ENCODE measurements around the gene F10.

Gene F10

GRCh38 chr13:113187263-113187669 is 64.7 kb downstream of the F10 start:
- no peak overlapping the region for H3K27ac ChIP-seq
- no peak overlapping the region for H3K4me3 ChIP-seq
- peaks cover 98% of the 10 kb centered on the region for H3K36me3 ChIP-seq
- no peaks in the 10 kb centered on the region for H3K27me3 ChIP-seq
- H3K9ac ChIP-seq, result no peak overlapping the region
- no peaks in the 10 kb centered on the region for H3K9me3 ChIP-seq
- TF ChIP-seq Cebpa-rat (IDR thresholded peaks at IDR 0.05), result no peak
- H4K20me1 ChIP-seq, result peaks cover 61% of the 10 kb centered on the region
- H3K4me2 ChIP-seq, result no peak overlapping the region
- H3K4me1 ChIP-seq, result peaks cover 14% of the 10 kb centered on the region

GRCh38 chr13:113187883-113188665 is 65.5 kb downstream of the F10 start:
- no peak overlapping the region for H3K4me3 ChIP-seq
- H3K4me2 ChIP-seq, result no peak overlapping the region
- no peak overlapping the region for H3K27ac ChIP-seq
- peaks cover 98% of the 10 kb centered on the region for H3K36me3 ChIP-seq
- H3K9me3 ChIP-seq, result no peaks in the 10 kb centered on the region
- H3K27me3 ChIP-seq, result no peaks in the 10 kb centered on the region
- TF ChIP-seq Cebpa-rat (IDR thresholded peaks at IDR 0.05), result no peak
- H4K20me1 ChIP-seq, result peaks cover 69% of the 10 kb centered on the region
- no peak overlapping the region for H3K9ac ChIP-seq
- peaks cover 14% of the 10 kb centered on the region for H3K4me1 ChIP-seq

- Histone ChIP-seq H3K4me1 (peaks cover 7% of the 10 kb centered on the region), H3K4me2 (no peak overlapping the region), H3K9ac (no peak overlapping the region), H3K27ac (no peak overlapping the region), H3K4me3 (no peak overlapping the region), H3K9me3 (no peaks in the 10 kb centered on the region), H3K36me3 (peaks cover 96% of the 10 kb centered on the region), H4K20me1 (peaks cover 60% of the 10 kb centered on the region), H3K27me3 (no peaks in the 10 kb centered on the region)
- TF ChIP-seq Cebpa-rat (IDR thresholded peaks at IDR 0.05), result no peak
These were observed 67.6 kb downstream of the F10 start for GRCh38 chr13:113190181-113190580.

GRCh38 chr13:113192279-113192678 is 69.7 kb downstream of the F10 start:
- H3K4me3 ChIP-seq, result no peak overlapping the region
- H4K20me1 ChIP-seq, result peaks cover 52% of the 10 kb centered on the region
- no peak for TF ChIP-seq Cebpa-rat (IDR thresholded peaks at IDR 0.05)
- H3K27me3 ChIP-seq, result no peaks in the 10 kb centered on the region
- H3K36me3 ChIP-seq, result peaks cover 98% of the 10 kb centered on the region
- H3K4me2 ChIP-seq, result no peak overlapping the region
- no peaks in the 10 kb centered on the region for H3K9me3 ChIP-seq
- no peaks in the 10 kb centered on the region for H3K4me1 ChIP-seq
- no peak overlapping the region for H3K9ac ChIP-seq
- no peak overlapping the region for H3K27ac ChIP-seq

- peaks cover 52% of the 10 kb centered on the region for H4K20me1 ChIP-seq
- H3K27me3 ChIP-seq, result no peaks in the 10 kb centered on the region
- H3K36me3 ChIP-seq, result peaks cover 98% of the 10 kb centered on the region
- no peak for TF ChIP-seq Cebpa-rat (IDR thresholded peaks at IDR 0.05)
- H3K27ac ChIP-seq, result no peak overlapping the region
- H3K9ac ChIP-seq, result no peak overlapping the region
- H3K4me3 ChIP-seq, result no peak overlapping the region
- no peaks in the 10 kb centered on the region for H3K9me3 ChIP-seq
- H3K4me1 ChIP-seq, result no peaks in the 10 kb centered on the region
- H3K4me2 ChIP-seq, result no peak overlapping the region
These were observed 70.3 kb downstream of the F10 start for GRCh38 chr13:113192902-113193301.

- H3K9ac ChIP-seq, result no peak overlapping the region
- H3K36me3 ChIP-seq, result peaks cover 98% of the 10 kb centered on the region
- peaks cover 65% of the 10 kb centered on the region for H4K20me1 ChIP-seq
- no peak for TF ChIP-seq Cebpa-rat (IDR thresholded peaks at IDR 0.05)
- H3K9me3 ChIP-seq, result no peaks in the 10 kb centered on the region
- no peaks in the 10 kb centered on the region for H3K4me1 ChIP-seq
- no peak overlapping the region for H3K4me2 ChIP-seq
- no peak overlapping the region for H3K27ac ChIP-seq
- H3K4me3 ChIP-seq, result no peak overlapping the region
- H3K27me3 ChIP-seq, result no peaks in the 10 kb centered on the region
These were observed 72.8 kb downstream of the F10 start for GRCh38 chr13:113195360-113195759.

GRCh38 chr13:113196970-113197737 is 74.6 kb downstream of the F10 start:
- H3K27me3 ChIP-seq, result no peaks in the 10 kb centered on the region
- peaks cover 90% of the 10 kb centered on the region for H3K36me3 ChIP-seq
- H3K27ac ChIP-seq, result no peak overlapping the region

More at GRCh38 chr13:113196970-113197737, 74.6 kb downstream of the F10 start:
- TF ChIP-seq Cebpa-rat (IDR thresholded peaks at IDR 0.05), result no peak
- Histone ChIP-seq H3K4me1 (no peaks in the 10 kb centered on the region), H3K9me3 (no peaks in the 10 kb centered on the region), H3K9ac (no peak overlapping the region), H4K20me1 (peaks cover 75% of the 10 kb centered on the region), H3K4me2 (no peak overlapping the region), H3K4me3 (no peak overlapping the region)

All from BLaER1 (cell line).